ENCODE measurements around the gene GRM6.

The GRM6 gene

DNA sequence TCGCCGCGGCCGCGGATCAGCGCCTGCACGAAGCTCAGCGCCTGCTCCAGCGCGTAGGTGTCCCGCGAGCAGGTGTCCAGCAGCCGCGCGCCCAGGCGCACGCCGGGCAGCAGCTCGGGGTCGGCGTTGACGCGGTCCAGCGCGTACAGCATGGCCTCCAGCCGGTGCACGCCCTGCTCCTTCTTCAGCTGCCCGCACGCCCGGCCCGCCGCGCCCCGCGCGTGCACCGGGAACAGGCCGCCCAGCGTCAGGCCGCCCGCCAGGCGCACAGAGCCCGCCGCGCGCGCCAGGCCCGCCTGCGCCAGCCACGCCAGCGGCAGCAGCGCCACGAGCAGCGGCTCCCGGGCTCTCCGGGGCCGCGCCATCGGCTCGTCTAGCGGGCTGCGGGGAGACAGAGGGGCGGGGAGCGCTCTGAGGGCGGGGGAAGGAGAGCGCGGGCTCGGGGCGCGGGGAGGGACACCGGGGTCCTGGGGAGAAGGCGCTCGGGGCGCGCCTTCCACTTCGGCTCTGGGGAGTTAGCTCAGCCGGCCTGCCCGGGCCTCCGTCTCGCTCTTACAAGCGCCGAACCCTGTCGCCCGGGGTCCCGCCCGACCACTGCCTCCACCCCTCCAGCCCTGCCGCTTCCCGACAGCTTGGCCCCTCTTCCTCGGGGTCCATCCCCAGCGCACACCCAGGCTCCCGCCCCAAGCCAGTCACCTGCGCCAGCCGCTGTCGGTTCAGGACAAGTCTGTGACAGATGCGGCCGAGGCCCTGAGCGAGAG is at the start of gene GRM6:
GRM6 (minus strand) TSS at position 741 of the 761 bp plus-strand sequence; CDS start at position 365, 376 bp downstream.
- Histone ChIP-seq H3K4me1 (ENCODE audit: control insufficient read depth, insufficient read depth, low read length, unreplicated experiment) (no peaks in the 10 kb centered on the region), H2AFZ (ENCODE audit: low read length, unreplicated experiment) (no peak within 1 kb of the TSS), H3K4me3 (ENCODE audit: low read depth, low read length) (peak within 1 kb of the TSS; percentile 40; the same call in 1 of the 2 replicates), H3K36me3 (ENCODE audit: insufficient read depth, low read length) (no peaks in the 10 kb centered on the region), H3K27ac (ENCODE audit: low read depth, low read length) (no peak within 1 kb of the TSS), H3K79me2 (ENCODE audit: control insufficient read depth, insufficient read depth, low read length, unreplicated experiment) (no peaks in the 10 kb centered on the region), H3K27me3 (ENCODE audit: insufficient read depth, low read length) (peaks cover 57% of the 10 kb centered on the region)

DNA sequence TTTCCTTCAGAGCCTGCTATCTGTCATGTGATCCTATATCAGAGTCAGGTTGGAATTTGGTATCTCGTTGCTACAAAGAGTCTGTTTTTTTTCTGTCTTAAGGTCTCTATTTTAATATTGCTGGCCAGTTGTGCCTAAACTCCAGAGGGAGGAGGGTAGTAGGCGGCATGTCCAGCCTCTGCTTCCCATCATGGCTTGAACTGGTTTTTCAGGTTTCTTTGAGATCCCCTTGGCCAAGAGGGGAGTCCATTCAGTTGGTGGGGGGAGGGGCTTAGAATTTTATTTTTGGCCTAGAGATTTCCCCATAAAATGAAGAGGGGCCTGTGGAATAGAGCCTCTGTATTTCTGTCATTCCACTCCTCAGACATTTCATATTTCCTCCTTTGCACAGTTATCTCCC is 49.6 kb upstream of the GRM6 start:
- Histone ChIP-seq H3K27me3 (ENCODE audit: insufficient read depth, low read length) (0 out of 2 replicates have a peak, but pooled peaks cover 5% of the 10 kb centered on the region), H3K79me2 (ENCODE audit: control insufficient read depth, insufficient read depth, low read length, unreplicated experiment) (no peaks in the 10 kb centered on the region), H2AFZ (ENCODE audit: low read length, unreplicated experiment) (no peak overlapping the region), H3K4me3 (ENCODE audit: low read depth, low read length) (no peak overlapping the region), H3K36me3 (ENCODE audit: insufficient read depth, low read length) (no peaks in the 10 kb centered on the region), H3K27ac (ENCODE audit: low read depth, low read length) (no peak overlapping the region), H3K4me1 (ENCODE audit: control insufficient read depth, insufficient read depth, low read length, unreplicated experiment) (no peaks in the 10 kb centered on the region)

DNA sequence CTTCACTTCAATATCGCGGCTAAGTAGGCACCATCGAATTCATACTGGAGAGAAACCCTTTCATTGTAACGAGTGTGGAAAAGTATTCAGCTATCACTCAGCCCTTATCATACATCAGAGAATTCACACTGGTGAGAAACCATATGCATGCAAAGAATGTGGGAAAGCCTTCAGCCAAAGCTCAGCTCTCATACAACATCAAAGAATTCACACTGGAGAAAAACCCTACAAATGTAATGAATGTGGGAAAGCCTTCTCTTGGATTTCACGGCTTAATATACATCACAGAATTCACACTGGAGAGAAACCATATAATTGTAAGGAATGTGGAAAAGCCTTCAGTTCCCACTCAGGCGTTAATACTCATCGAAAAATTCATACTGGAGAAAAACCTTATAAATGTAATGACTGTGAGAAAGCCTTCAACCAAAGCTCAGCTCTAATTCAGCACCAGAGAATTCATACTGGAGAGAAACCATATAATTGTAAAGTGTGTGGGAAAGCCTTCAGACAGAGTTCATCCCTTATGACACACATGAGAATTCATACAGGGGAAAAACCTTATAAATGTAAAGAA is 38.0 kb upstream of the GRM6 start:
- Histone ChIP-seq H3K27ac (ENCODE audit: low read depth, low read length) (no peak overlapping the region), H3K79me2 (ENCODE audit: control insufficient read depth, insufficient read depth, low read length, unreplicated experiment) (no peaks in the 10 kb centered on the region), H2AFZ (ENCODE audit: low read length, unreplicated experiment) (no peak overlapping the region), H3K4me3 (ENCODE audit: low read depth, low read length) (no peak overlapping the region), H3K27me3 (ENCODE audit: insufficient read depth, low read length) (no peaks in the 10 kb centered on the region), H3K4me1 (ENCODE audit: control insufficient read depth, insufficient read depth, low read length, unreplicated experiment) (no peaks in the 10 kb centered on the region), H3K36me3 (ENCODE audit: insufficient read depth, low read length) (peaks cover 58% of the 10 kb centered on the region)

DNA sequence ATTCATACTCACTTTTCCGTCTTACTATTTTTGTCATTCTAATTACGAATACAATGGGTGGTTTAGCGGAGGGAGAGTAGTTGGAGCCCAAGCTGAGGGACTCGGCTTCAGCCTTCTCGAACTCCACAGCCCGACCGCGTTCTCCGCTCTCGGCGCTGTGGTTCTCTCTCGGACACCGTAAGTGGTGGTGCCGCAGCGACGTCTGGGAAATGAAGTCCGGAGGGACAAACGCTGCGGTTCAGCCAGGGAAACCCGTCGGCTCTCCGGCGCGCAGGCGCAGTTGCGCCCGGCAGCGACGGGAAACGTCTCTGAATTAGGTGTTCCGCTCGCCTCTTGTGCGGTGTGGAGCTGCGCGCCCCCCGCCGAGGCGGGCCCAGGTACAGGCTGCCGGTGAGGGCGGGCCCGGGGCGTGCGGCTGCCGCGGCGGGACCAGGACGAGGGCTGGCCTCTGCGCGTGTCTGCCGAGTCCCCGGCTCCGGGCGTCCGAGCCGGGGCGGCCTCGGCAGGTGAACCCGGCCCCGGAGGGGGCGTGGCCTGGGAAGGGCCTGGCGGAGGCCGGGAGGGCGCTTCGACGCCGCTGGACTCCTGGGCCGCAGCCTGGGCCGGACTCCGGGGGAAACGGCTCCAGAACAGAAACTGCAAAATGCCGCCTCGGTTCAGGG is 28.5 kb upstream of the GRM6 start, which contains the start of gene ZNF879:
ZNF879 (plus strand) TSS at position 277 of the 662 bp plus-strand sequence. CDS start 1,201 bp downstream, outside the sequence.
- Histone ChIP-seq H3K79me2 (ENCODE audit: control insufficient read depth, insufficient read depth, low read length, unreplicated experiment) (no peaks in the 10 kb centered on the region), H2AFZ (ENCODE audit: low read length, unreplicated experiment) (peak within 1 kb of the TSS; percentile 97), H3K27me3 (ENCODE audit: insufficient read depth, low read length) (no peaks in the 10 kb centered on the region), H3K4me1 (ENCODE audit: control insufficient read depth, insufficient read depth, low read length, unreplicated experiment) (peaks cover 6% of the 10 kb centered on the region), H3K4me3 (ENCODE audit: low read depth, low read length) (peak within 1 kb of the TSS; percentile 91), H3K27ac (ENCODE audit: low read depth, low read length) (peak within 1 kb of the TSS; percentile 10; the same call in 1 of the 2 replicates), H3K36me3 (ENCODE audit: insufficient read depth, low read length) (peaks cover 25% of the 10 kb centered on the region)

DNA sequence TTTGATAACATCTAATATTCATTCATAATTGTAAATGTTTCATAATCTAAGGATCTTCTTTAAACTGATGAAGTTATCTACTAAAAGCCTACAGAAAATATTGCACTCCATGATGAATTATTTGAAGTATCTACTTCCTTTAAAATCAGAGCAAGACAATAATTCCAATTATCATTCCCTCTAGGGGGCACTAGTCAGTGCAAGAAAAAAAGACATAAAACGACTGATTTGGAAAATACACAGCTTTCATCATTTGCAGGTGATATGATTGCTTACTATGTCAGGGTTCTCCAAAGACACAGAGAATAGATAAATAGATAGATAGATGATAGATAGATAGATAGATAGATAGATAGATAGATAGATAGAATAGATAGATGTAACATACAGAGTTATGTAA is 13.5 kb upstream of the GRM6 start:
- H3K79me2 ChIP-seq (ENCODE audit: control insufficient read depth, insufficient read depth, low read length, unreplicated experiment), result no peaks in the 10 kb centered on the region
- peaks cover 20% of the 10 kb centered on the region for H3K27me3 ChIP-seq (ENCODE audit: insufficient read depth, low read length)
- no peaks in the 10 kb centered on the region for H3K36me3 ChIP-seq (ENCODE audit: insufficient read depth, low read length)
- H2AFZ ChIP-seq (ENCODE audit: low read length, unreplicated experiment), result no peak overlapping the region
- no peak overlapping the region for H3K4me3 ChIP-seq (ENCODE audit: low read depth, low read length)
- H3K4me1 ChIP-seq (ENCODE audit: control insufficient read depth, insufficient read depth, low read length, unreplicated experiment), result no peaks in the 10 kb centered on the region
- no peak overlapping the region for H3K27ac ChIP-seq (ENCODE audit: low read depth, low read length)

DNA sequence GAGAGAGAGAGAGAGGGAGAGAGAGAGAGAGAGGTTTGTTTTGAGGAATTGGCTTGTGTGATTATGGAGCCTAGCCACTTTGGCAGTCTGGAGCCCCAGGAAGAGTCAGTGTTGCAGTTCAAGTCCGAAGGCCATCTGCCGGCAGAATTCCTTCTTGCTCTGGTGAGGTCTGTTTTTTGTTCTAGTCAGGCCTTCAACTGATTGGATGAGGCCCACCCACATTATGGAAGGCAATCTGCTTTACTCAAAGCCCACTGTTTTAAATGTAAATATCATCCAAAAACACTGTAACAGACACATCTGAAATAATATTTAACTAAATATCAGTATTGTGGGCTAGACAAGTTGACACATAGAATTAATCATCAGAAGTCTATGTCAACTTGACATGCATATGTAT is 11.4 kb upstream of the GRM6 start:
- H2AFZ ChIP-seq (ENCODE audit: low read length, unreplicated experiment), result no peak overlapping the region
- no peaks in the 10 kb centered on the region for H3K79me2 ChIP-seq (ENCODE audit: control insufficient read depth, insufficient read depth, low read length, unreplicated experiment)
- H3K27ac ChIP-seq (ENCODE audit: low read depth, low read length), result no peak overlapping the region
- no peak overlapping the region for H3K4me3 ChIP-seq (ENCODE audit: low read depth, low read length)
- peaks cover 13% of the 10 kb centered on the region for H3K27me3 ChIP-seq (ENCODE audit: insufficient read depth, low read length)
- H3K36me3 ChIP-seq (ENCODE audit: insufficient read depth, low read length), result no peaks in the 10 kb centered on the region
- H3K4me1 ChIP-seq (ENCODE audit: control insufficient read depth, insufficient read depth, low read length, unreplicated experiment), result no peaks in the 10 kb centered on the region

DNA sequence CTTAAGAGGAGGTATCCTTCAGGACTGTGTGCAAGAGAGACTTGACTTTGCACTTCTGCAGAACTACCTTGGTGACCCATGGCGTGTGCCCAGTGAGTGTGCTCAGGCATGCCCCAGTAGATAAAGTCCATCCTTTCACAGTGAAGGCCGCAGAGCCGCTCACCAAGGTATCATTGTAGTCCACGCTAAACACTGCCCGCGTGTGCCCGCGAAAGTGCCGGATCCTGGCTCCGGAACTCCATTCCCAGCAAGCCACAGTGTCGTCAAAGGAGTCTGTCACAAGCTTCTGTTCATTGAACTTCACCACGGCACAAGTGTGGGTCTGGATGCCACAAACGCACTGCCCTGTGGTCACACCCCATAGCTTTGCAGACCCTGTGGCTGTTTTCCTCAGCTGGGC is 3.3 kb upstream of the GRM6 start:
- H3K27me3 ChIP-seq (ENCODE audit: insufficient read depth, low read length), result peaks cover 53% of the 10 kb centered on the region

DNA sequence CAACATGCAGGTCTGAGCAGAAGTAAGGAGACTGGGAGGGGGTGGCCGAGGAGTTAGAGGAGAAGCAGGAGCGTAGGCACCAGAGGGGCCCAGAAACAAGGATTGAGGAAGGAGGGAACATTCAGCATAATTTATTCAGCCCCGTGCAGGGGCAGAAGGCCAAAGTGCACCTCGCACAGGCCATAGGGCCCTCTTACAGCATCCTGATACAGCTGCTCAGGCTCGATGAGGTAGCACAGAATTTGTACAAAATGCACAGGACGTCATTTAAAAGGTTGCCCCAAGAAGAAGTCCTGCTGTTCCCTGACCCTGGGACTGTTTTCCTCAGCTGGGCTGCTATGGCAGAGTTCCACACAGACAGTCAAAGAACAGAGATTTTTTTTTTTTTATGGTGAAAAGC is 2.1 kb upstream of the GRM6 start:
- no peak overlapping the region for H3K4me3 ChIP-seq (ENCODE audit: low read depth, low read length)

More for the DNA sequence above, 3.3 kb upstream of the GRM6 start:
- Histone ChIP-seq H3K4me1 (ENCODE audit: control insufficient read depth, insufficient read depth, low read length, unreplicated experiment) (no peaks in the 10 kb centered on the region), H3K27ac (ENCODE audit: low read depth, low read length) (no peak overlapping the region), H3K36me3 (ENCODE audit: insufficient read depth, low read length) (no peaks in the 10 kb centered on the region), H3K4me3 (ENCODE audit: low read depth, low read length) (no peak overlapping the region), H3K79me2 (ENCODE audit: control insufficient read depth, insufficient read depth, low read length, unreplicated experiment) (no peaks in the 10 kb centered on the region), H2AFZ (ENCODE audit: low read length, unreplicated experiment) (no peak overlapping the region)

DNA sequence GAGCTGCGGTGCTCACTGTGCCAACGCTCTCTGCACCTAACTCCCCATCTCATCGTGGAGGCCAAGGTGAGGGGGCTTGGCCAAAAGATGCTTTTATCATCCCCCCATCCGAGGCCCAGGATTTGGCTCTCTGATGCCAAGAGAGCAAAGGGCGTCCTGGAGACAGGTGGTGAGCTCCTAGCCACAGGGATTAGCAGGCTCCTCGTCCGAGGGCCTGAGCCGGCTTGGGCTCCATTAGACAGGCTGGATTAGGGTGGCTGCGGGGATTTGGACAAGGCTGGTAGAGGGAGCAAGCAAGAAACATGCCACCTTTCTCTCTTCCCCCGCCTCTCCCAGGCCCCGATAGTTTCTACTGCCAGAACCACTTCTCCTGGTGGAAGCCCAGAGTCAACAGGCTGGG is 1.0 kb upstream of the GRM6 start:
- Histone ChIP-seq H3K27ac (ENCODE audit: low read depth, low read length) (no peak overlapping the region), H3K36me3 (ENCODE audit: insufficient read depth, low read length) (no peaks in the 10 kb centered on the region), H3K4me1 (ENCODE audit: control insufficient read depth, insufficient read depth, low read length, unreplicated experiment) (no peaks in the 10 kb centered on the region), H2AFZ (ENCODE audit: low read length, unreplicated experiment) (no peak overlapping the region), H3K79me2 (ENCODE audit: control insufficient read depth, insufficient read depth, low read length, unreplicated experiment) (no peaks in the 10 kb centered on the region), H3K27me3 (ENCODE audit: insufficient read depth, low read length) (peaks cover 66% of the 10 kb centered on the region), H3K4me3 (ENCODE audit: low read depth, low read length) (no peak overlapping the region)

More for the DNA sequence above, 2.1 kb upstream of the GRM6 start:
- Histone ChIP-seq H3K79me2 (ENCODE audit: control insufficient read depth, insufficient read depth, low read length, unreplicated experiment) (no peaks in the 10 kb centered on the region), H3K4me1 (ENCODE audit: control insufficient read depth, insufficient read depth, low read length, unreplicated experiment) (no peaks in the 10 kb centered on the region), H2AFZ (ENCODE audit: low read length, unreplicated experiment) (no peak overlapping the region), H3K27me3 (ENCODE audit: insufficient read depth, low read length) (peaks cover 63% of the 10 kb centered on the region), H3K27ac (ENCODE audit: low read depth, low read length) (no peak overlapping the region), H3K36me3 (ENCODE audit: insufficient read depth, low read length) (no peaks in the 10 kb centered on the region)

DNA sequence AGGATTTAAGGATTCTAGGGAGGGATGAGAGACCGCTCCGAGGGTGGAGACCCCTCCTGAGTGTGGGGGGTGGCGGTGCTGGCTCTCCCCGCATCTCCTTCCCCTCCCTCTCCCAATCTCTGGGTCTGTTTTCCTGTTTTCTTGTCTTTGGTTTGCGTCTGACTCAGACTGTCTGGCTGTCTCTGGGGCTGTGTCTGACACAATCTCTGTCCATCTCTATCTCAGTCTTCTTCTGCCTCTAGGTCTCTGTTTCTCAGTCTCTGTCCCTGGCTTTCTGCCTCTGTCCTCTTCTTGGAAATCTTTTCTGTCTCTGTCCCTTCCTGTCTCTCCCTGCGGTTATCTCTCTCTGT is 196 bp upstream of the GRM6 start:
- H3K79me2 ChIP-seq (ENCODE audit: control insufficient read depth, insufficient read depth, low read length, unreplicated experiment), result no peaks in the 10 kb centered on the region
- peaks cover 60% of the 10 kb centered on the region for H3K27me3 ChIP-seq (ENCODE audit: insufficient read depth, low read length)
- H3K36me3 ChIP-seq (ENCODE audit: insufficient read depth, low read length), result no peaks in the 10 kb centered on the region
- no peak overlapping the region for H2AFZ ChIP-seq (ENCODE audit: low read length, unreplicated experiment)
- H3K4me1 ChIP-seq (ENCODE audit: control insufficient read depth, insufficient read depth, low read length, unreplicated experiment), result no peaks in the 10 kb centered on the region
- peak overlapping the region; percentile 40; the same call in 1 of the 2 replicates for H3K4me3 ChIP-seq (ENCODE audit: low read depth, low read length)
- no peak overlapping the region for H3K27ac ChIP-seq (ENCODE audit: low read depth, low read length)

Data from ACC112 (cell line).